Mesodermal cell (in vitro differentiated cells): ENCODE results near the gene ARHGEF16.

Experiments
- H3K27ac ChIP-seq: 2 replicates; pipeline ENCODE4 v1.7.0; 2013; ENCODE audit warnings: mild to moderate bottlenecking, low read depth, low read length, moderate library complexity; ENCODE audit not compliant: severe bottlenecking
- H3K36me3 ChIP-seq: 2 replicates; pipeline ENCODE4 v1.7.1; 2013; ENCODE audit warnings: mild to moderate bottlenecking, low read length, moderate library complexity; ENCODE audit not compliant: control insufficient read depth, insufficient read depth
- H3K4me1 ChIP-seq: one replicate; pipeline ENCODE4 v1.7.1; 2013; ENCODE audit warnings: mild to moderate bottlenecking, low read length; ENCODE audit not compliant: insufficient read depth, control insufficient read depth, poor library complexity, severe bottlenecking
- H3K4me3 ChIP-seq: 2 replicates; pipeline ENCODE4 v1.7.0; 2013; ENCODE audit warnings: low read length, control low read depth, mild to moderate bottlenecking; ENCODE audit not compliant: insufficient read depth, poor library complexity, severe bottlenecking; ENCODE audit errors: extremely low read depth
- H3K9me3 ChIP-seq: 2 replicates; pipeline ENCODE4 v1.7.1; 2013; ENCODE audit warnings: mild to moderate bottlenecking, low read length, moderate library complexity; ENCODE audit not compliant: control insufficient read depth
- WGBS, 2 experiments: methylation state at CpG; one replicate each; pipeline ENCODE4 v1.1.5; 2013; ENCODE audit warnings: missing lambda C conversion rate in 2 of 2; ENCODE audit not compliant: insufficient coverage in 2 of 2; 5-methylcytosine and 5-hydroxymethylcytosine counted together

ARHGEF16 gene

GRCh38 chr1:3469849-3470649 is 15.6 kb downstream of the ARHGEF16 start:
- H3K4me1 ChIP-seq, result peaks cover 15% of the 10 kb centered on the region
- H3K4me3 ChIP-seq, result no peak overlapping the region
- no peaks in the 10 kb centered on the region for H3K36me3 ChIP-seq
- H3K9me3 ChIP-seq, result no peaks in the 10 kb centered on the region
- H3K27ac ChIP-seq, result no peak overlapping the region
- 92 to 99% methylated on average over 11 to 17 of the region's 17 CpGs for WGBS, 2 experiments

DNA sequence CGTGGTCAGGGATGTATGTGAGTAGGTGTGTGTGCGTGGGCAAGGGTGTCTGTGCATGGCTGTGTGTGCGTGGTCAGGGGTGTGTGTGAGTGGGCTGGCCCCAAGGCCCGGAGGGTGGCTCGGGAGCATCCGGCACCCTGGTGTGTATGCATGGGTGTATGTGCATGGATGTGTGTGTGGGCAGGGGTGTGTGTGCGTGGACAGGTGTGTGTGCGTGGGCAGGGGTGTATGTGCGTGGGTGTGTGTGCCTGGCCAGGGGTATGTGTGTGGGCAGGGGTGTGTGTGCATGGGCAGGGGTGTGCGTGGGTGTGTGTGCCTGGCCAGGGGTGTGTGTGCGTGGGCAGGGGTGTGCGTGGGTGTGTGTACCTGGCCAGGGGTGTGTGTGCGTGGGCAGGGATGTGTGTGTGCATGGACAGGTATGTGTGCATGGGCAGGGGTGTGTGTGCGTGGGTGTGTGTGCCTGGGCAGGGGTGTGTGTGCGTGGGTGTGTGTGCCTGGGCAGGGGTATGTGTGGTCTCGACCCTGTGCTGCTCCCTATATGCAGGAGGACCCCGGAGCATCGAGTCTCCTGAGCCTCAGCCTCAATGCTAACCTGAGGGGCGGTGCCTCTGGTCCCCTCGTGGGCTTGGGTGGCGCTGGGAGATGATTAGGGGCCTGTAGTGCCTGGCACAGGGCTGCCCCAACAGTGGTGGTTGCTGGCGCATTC is 16.3 kb downstream of the ARHGEF16 start:
- H3K27ac ChIP-seq, result peak overlapping the region; percentile 98
- no peaks in the 10 kb centered on the region for H3K9me3 ChIP-seq
- H3K4me1 ChIP-seq, result peaks cover 15% of the 10 kb centered on the region
- WGBS, 2 experiments, result 78 to 83% methylated on average over 16 to 20 of the region's 22 CpGs
- H3K4me3 ChIP-seq, result no peak overlapping the region
- H3K36me3 ChIP-seq, result no peaks in the 10 kb centered on the region

DNA sequence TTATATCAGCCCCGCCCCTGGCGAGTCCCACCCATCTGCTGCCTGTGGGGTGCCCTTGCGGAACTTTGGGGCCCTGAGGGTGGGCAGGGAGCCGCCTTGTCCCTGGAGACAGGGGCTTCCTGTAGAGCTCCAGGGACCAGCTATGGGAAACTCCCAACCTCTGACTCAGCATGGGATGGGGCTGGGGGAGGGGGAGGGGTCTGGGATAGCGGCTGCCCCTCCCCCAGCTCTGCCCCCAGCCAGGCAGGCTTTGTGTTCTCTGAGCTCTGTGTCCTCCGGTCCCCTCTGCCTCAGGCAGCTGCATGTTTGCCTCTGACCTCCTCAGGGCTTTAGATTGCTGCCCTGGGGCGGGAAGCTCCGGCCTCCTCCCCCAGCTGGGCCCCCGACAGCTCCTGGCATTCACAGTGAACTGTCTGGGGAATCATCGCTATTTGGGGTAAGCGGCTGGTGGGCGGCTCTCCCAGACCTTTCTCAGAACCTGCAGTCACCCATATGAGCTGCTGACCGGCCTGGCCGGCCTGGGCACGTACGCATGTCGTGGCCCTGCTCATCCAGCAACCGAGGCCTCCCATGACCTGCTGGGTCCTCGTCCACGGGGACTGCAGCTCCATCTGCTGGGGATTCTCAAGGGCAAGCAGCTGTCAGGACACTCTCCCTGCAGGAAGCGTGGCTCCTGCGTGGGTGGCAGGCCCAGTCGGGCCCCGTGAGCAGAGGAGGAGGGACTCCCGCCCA is 17.1 kb downstream of the ARHGEF16 start:
- peak overlapping the region; percentile 98 for H3K27ac ChIP-seq
- peak overlapping the region; percentile 22 for H3K4me3 ChIP-seq
- WGBS, 2 experiments, result 16 to 17% methylated on average over 21 of the region's 25 CpGs
- H3K36me3 ChIP-seq, result no peaks in the 10 kb centered on the region
- H3K9me3 ChIP-seq, result no peaks in the 10 kb centered on the region
- H3K4me1 ChIP-seq, result peaks cover 15% of the 10 kb centered on the region

- Histone ChIP-seq H3K9me3 (no peaks in the 10 kb centered on the region), H3K4me3 (no peak overlapping the region), H3K36me3 (no peaks in the 10 kb centered on the region), H3K4me1 (peaks cover 15% of the 10 kb centered on the region), H3K27ac (peak overlapping the region; percentile 98)
- WGBS, 2 experiments, result 86 to 87% methylated on average over 22 to 25 of the region's 25 CpGs
Observed at GRCh38 chr1:3472088-3472850, 17.8 kb downstream of the ARHGEF16 start.

DNA sequence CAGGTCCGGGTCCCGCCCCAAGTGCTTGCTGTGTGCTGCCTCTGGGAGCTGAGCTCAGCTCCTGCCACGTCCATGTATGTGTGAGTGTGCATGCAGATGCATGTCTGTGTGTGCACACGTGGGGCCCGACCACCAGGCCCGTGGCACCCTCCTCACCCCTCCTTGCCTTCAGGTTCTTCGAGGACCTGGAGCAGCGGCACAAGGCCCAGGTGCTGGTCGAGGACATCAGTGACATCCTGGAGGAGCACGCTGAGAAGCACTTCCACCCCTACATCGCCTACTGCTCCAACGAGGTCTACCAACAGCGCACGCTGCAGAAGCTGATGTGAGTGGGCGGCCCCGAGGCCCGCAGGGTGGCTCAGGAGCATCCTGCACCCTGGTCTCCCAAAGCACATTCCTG is 18.4 kb downstream of the ARHGEF16 start:
- H3K4me1 ChIP-seq, result peaks cover 15% of the 10 kb centered on the region
- H3K36me3 ChIP-seq, result no peaks in the 10 kb centered on the region
- 93 to 95% methylated on average over 9 to 17 of the region's 17 CpGs for WGBS, 2 experiments
- no peaks in the 10 kb centered on the region for H3K9me3 ChIP-seq
- H3K27ac ChIP-seq, result no peak overlapping the region
- no peak overlapping the region for H3K4me3 ChIP-seq

DNA sequence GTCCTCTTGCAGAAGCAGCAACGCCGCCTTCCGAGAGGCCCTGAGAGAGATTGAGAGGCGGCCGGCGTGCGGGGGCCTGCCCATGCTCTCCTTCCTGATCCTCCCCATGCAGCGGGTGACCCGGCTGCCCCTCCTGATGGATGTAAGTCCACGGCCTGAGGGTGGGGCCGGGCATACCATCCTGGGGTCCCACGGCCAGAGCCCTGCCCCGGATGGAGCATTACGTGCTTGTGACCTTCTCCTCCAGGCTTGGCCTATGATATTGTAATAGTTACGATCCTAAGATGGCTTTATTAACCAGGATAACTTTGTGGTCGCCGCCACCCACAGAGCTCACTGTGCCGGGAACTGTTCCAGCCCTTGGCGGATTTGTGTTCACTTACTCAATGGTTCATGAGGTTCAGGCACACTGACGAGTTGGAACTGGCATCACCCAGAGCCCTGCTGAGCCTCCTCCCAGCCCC is 18.9 kb downstream of the ARHGEF16 start:
- WGBS, 2 experiments, result 92 to 94% methylated on average over 19 to 20 of the region's 20 CpGs
- H3K4me1 ChIP-seq, result peaks cover 15% of the 10 kb centered on the region

DNA sequence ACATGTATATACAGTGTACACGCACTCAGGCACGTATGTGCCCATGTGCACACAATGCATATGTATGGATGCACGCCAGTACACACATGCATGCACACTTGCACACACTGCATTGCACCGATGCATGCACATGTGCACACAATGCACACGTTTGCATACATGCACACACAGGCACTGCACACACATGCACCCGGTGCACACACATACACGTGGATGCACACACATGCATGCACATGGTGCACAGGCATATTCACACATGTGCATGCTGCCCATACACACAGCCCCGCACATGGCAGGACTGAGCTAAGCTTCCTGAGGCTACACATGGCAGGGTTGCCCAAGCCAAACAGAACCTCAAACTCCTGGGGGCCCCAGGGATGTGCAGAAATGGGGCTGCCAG is 19.6 kb downstream of the ARHGEF16 start:
- WGBS, 2 experiments, result 93 to 94% methylated on average over 8 of the region's 8 CpGs
- no peak overlapping the region for H3K4me3 ChIP-seq
- H3K9me3 ChIP-seq, result no peaks in the 10 kb centered on the region
- H3K4me1 ChIP-seq, result peaks cover 15% of the 10 kb centered on the region
- H3K36me3 ChIP-seq, result no peaks in the 10 kb centered on the region
- no peak overlapping the region for H3K27ac ChIP-seq

More for the DNA sequence above, 18.9 kb downstream of the ARHGEF16 start:
- no peak overlapping the region for H3K27ac ChIP-seq
- no peak overlapping the region for H3K4me3 ChIP-seq
- no peaks in the 10 kb centered on the region for H3K36me3 ChIP-seq
- H3K9me3 ChIP-seq, result no peaks in the 10 kb centered on the region

DNA sequence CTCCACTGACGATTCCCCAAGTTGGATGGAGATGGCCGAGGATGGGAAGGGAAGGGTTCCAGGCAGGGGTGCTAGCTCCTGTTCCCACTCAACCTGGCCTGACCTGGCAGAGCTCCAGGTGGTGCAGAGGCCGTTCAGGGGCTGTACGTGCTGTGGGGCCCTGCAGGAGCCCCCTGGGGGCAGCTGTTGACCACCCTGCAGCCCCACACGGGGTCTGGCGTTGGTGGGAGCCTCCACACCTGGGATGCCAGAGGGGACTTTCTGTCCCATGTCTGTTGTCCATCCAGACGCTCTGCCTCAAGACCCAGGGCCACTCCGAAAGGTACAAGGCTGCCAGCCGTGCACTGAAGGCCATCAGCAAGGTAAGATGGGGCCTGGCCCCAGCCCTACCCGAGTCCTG is 20.0 kb downstream of the ARHGEF16 start:
- Histone ChIP-seq H3K36me3 (no peaks in the 10 kb centered on the region), H3K4me1 (peaks cover 15% of the 10 kb centered on the region), H3K9me3 (no peaks in the 10 kb centered on the region), H3K27ac (no peak overlapping the region), H3K4me3 (no peak overlapping the region)
- 77 to 94% methylated on average over 8 to 9 of the region's 10 CpGs for WGBS, 2 experiments

- no peak overlapping the region for H3K27ac ChIP-seq
- no peak overlapping the region for H3K4me3 ChIP-seq
- no peaks in the 10 kb centered on the region for H3K36me3 ChIP-seq
- WGBS, 2 experiments, result 93 to 96% methylated on average over 12 to 13 of the region's 14 CpGs
- peaks cover 10% of the 10 kb centered on the region for H3K4me1 ChIP-seq
- no peaks in the 10 kb centered on the region for H3K9me3 ChIP-seq
Observed at GRCh38 chr1:3475839-3476573, 21.5 kb downstream of the ARHGEF16 start.
